Measurements from ENCODE around the gene SLC37A4. TPM values are rescaled to one million over a fixed set of nuclear protein-coding genes. Genes with fewer than 3 reads are reported as not detected.
A peak's percentile ranks its signal among the peaks of the same experiment; 100 is the strongest.

SLC37A4 gene
- total and polyA plus RNA-seq, 2 experiments from 2014 or later: 68.0 to 82.3 TPM

DNA sequence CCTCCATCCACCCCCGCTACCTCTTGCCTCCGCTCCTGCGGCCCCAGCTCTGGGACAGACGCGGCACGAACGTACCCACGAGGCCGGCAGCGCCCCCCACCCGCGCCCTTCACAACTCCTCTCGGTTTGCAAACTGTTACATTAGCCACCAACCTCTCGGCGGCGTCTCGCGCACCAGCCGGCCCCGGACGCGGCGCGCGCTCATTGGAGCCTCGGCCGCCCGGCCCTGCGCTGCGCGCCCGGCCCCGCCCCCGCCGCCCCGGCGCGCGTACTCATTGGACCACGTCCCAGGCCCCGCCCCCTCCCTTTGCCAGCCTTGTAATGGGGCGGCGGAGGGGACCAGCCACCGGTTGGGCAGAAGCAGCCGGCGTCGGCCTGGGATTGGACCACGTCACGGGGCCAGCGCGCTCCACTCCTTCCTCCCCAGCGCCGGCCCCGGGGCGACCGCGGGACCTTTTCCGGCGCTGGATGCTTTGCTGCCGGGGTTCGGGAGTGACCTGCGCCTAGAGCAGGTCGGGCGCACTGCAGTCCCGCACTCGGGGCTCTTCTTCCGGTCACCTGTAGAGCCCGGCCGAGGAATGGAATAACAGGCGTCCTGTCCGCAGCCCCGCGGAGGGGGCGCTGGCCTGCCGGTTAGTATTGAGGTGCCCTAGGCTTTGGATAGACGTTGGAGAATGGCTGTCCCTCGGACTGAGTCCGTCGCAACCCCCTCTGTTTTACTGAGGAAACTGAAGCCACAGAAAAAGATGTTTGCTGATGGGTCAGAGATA, 26.5 kb upstream of the SLC37A4 start, which contains the start of gene HYOU1:
HYOU1 (minus strand) TSS at position 206 of the 770 bp plus-strand sequence. CDS start 1,045 bp downstream, outside the sequence.
- Histone ChIP-seq H3K27me3 (no peaks in the 10 kb centered on the region), H3K36me3 (replicated peaks; ENCODE audit: insufficient read depth, low read depth) (no peaks in the 10 kb centered on the region), H3K79me2 (peaks cover 32% of the 10 kb centered on the region), H2AFZ (peak within 1 kb of the TSS; percentile 64), H3K4me2 (peak within 1 kb of the TSS; percentile 96), H3K9me3 (ENCODE audit: low read depth) (no peaks in the 10 kb centered on the region), H3K4me1 (ENCODE audit: insufficient read depth) (peaks cover 13% of the 10 kb centered on the region), H3K9me2 (replicated peaks; ENCODE audit: insufficient read depth) (no peaks in the 10 kb centered on the region), H3K27ac (peak within 1 kb of the TSS; percentile 86), H4K20me1 (ENCODE audit: insufficient read depth, poor library complexity, severe bottlenecking) (peaks cover 6% of the 10 kb centered on the region), H3K4me3 (peak within 1 kb of the TSS; percentile 64)
- DNase-seq (ENCODE audit: low spot score): peak; percentile 99
- 1% methylated on average over 49 of the region's 79 CpGs for WGBS (ENCODE audit: low lambda C conversion rate, missing lambda C conversion rate)
- TF ChIP-seq, protein P1, sequence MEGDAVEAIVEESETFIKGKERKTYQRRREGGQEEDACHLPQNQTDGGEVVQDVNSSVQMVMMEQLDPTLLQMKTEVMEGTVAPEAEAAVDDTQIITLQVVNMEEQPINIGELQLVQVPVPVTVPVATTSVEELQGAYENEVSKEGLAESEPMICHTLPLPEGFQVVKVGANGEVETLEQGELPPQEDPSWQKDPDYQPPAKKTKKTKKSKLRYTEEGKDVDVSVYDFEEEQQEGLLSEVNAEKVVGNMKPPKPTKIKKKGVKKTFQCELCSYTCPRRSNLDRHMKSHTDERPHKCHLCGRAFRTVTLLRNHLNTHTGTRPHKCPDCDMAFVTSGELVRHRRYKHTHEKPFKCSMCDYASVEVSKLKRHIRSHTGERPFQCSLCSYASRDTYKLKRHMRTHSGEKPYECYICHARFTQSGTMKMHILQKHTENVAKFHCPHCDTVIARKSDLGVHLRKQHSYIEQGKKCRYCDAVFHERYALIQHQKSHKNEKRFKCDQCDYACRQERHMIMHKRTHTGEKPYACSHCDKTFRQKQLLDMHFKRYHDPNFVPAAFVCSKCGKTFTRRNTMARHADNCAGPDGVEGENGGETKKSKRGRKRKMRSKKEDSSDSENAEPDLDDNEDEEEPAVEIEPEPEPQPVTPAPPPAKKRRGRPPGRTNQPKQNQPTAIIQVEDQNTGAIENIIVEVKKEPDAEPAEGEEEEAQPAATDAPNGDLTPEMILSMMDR (IDR thresholded peaks at IDR 0.05; ENCODE audit: poor library complexity): peak; percentile 30
- no peak for TF ChIP-seq EZH2phosphoT487 (IDR thresholded peaks at IDR 0.05; ENCODE audit: low read depth, severe bottlenecking, unreplicated experiment)
- TF ChIP-seq EZH2 (IDR thresholded peaks at IDR 0.05; ENCODE audit: borderline replicate concordance): no peak

GRCh38 chr11:119056421-119056999, 25.8 kb upstream of the SLC37A4 start:
- WGBS (ENCODE audit: low lambda C conversion rate, missing lambda C conversion rate): under 1% methylated on average over 36 of the region's 48 CpGs
- Histone ChIP-seq H3K9me2 (replicated peaks; ENCODE audit: insufficient read depth) (no peaks in the 10 kb centered on the region), H3K27me3 (no peaks in the 10 kb centered on the region), H3K79me2 (peaks cover 32% of the 10 kb centered on the region), H3K36me3 (replicated peaks; ENCODE audit: insufficient read depth, low read depth) (no peaks in the 10 kb centered on the region), H3K4me1 (ENCODE audit: insufficient read depth) (peaks cover 13% of the 10 kb centered on the region), H3K9me3 (ENCODE audit: low read depth) (no peaks in the 10 kb centered on the region), H2AFZ (peak overlapping the region; percentile 64), H3K27ac (peak overlapping the region; percentile 86), H3K4me2 (peak overlapping the region; percentile 96), H3K4me3 (peak overlapping the region; percentile 64), H4K20me1 (ENCODE audit: insufficient read depth, poor library complexity, severe bottlenecking) (peaks cover 6% of the 10 kb centered on the region)
- TF ChIP-seq, protein P1 (IDR thresholded peaks at IDR 0.05; ENCODE audit: poor library complexity): no peak
- no peak for TF ChIP-seq EZH2phosphoT487 (IDR thresholded peaks at IDR 0.05; ENCODE audit: low read depth, severe bottlenecking, unreplicated experiment)
- no peak for TF ChIP-seq EZH2 (IDR thresholded peaks at IDR 0.05; ENCODE audit: borderline replicate concordance)
- DNase-seq (ENCODE audit: low spot score): peak; percentile 63

- Histone ChIP-seq H3K27me3 (no peaks in the 10 kb centered on the region), H3K9me3 (ENCODE audit: low read depth) (no peaks in the 10 kb centered on the region), H3K4me1 (ENCODE audit: insufficient read depth) (peaks cover 13% of the 10 kb centered on the region), H3K9me2 (replicated peaks; ENCODE audit: insufficient read depth) (no peaks in the 10 kb centered on the region), H2AFZ (peak overlapping the region; percentile 64), H4K20me1 (ENCODE audit: insufficient read depth, poor library complexity, severe bottlenecking) (peaks cover 6% of the 10 kb centered on the region), H3K4me3 (peak overlapping the region; percentile 64), H3K4me2 (peak overlapping the region; percentile 96), H3K79me2 (peaks cover 32% of the 10 kb centered on the region), H3K36me3 (replicated peaks; ENCODE audit: insufficient read depth, low read depth) (no peaks in the 10 kb centered on the region), H3K27ac (peak overlapping the region; percentile 86)
- peak; percentile 39 for DNase-seq (ENCODE audit: low spot score)
- 62% methylated on average over 6 of the region's 6 CpGs for WGBS (ENCODE audit: low lambda C conversion rate, missing lambda C conversion rate)
- TF ChIP-seq, protein P1 (IDR thresholded peaks at IDR 0.05; ENCODE audit: poor library complexity): peak; percentile 17
- no peak for TF ChIP-seq EZH2phosphoT487 (IDR thresholded peaks at IDR 0.05; ENCODE audit: low read depth, severe bottlenecking, unreplicated experiment)
- TF ChIP-seq EZH2 (IDR thresholded peaks at IDR 0.05; ENCODE audit: borderline replicate concordance): no peak
These were observed 25.2 kb upstream of the SLC37A4 start for GRCh38 chr11:119055901-119056300.
